Activated CD8-positive, alpha-beta memory T cell treated with anti-CD3 and anti-CD28 coated beads, Interleukin-2, amount 50 U/mL, for 1 hour (primary cell): Measurements from ENCODE around the gene ATP5IF1.

Experiments
- DNase-seq: peaks from one replicate; pipeline ENCODE4 v3.0.0-alpha.2; 2020; ENCODE audit errors: extremely low read depth

The ATP5IF1 gene

DNA sequence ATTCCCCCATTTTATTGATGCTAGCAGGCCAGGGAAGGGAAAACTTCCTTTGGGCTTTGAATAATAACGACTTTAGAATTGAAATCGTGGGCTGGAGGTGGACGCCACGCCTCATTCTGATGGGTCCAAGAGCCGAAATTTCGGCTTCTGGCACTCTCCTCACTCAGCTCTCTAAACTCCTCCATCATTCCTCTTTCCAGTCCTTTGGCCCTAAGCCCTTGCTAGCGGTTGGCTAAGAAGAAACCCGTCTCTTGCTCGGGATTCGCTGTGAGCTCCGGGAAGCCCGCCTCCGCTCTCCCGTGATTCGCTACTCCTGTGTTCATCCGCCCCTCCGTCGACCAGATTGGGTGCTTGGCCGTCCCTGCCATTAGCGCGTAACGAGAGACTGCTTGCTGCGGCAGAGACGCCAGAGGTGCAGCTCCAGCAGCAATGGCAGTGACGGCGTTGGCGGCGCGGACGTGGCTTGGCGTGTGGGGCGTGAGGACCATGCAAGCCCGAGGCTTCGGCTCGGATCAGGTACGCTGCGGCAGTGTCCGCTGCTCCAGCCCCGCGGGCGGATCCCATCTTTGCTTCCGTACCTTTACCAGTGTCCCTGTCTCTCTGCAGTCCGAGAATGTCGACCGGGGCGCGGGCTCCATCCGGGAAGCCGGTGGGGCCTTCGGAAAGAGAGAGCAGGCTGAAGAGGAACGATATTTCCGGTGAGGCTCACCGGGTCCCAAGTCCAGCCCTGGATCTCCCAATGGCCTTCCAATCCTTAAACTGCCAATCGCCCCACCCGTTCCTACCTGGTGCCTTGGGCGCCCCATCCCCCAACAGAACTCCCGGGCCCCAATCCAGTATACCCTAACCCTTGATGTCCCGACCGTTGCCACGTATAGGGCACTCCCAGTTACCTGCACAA, at the start of gene ATP5IF1:
Gene ATP5IF1 (plus strand): TSS at position 370 of the 901 bp plus-strand sequence. CDS start 60 bp downstream, at position 430.
- DNase-seq: peak; percentile 86

DNA sequence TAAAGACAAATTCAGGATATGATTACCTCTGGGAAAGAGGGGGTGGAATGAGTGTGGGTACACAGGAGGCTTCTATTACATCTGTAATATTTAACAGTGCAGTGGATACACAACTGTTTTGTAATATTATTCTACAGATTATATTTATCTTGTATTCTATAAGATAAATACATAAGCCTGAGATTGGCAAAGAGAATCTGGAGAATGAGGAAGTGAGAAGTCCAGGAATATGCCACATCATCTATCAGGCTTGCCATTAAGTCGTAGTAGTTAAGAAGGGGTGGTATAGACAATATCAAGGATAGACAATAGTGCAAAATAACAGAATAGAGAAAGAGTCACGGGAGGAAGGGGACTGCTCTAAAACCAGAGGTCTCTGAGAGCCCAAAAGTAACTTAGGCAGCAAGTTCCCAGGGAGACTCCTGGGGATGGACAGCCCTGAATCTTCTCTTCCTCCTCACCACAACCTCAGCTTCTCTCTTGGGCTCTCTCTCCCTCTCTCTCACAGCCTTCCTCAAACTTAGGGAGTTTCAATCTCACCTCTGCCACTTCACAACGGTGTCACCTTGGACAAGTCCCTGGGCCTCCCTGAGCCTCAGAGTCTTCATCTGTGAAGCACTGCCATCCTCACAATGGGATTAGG, 45.5 kb upstream of the ATP5IF1 start:
- DNase-seq: no peak

DNA sequence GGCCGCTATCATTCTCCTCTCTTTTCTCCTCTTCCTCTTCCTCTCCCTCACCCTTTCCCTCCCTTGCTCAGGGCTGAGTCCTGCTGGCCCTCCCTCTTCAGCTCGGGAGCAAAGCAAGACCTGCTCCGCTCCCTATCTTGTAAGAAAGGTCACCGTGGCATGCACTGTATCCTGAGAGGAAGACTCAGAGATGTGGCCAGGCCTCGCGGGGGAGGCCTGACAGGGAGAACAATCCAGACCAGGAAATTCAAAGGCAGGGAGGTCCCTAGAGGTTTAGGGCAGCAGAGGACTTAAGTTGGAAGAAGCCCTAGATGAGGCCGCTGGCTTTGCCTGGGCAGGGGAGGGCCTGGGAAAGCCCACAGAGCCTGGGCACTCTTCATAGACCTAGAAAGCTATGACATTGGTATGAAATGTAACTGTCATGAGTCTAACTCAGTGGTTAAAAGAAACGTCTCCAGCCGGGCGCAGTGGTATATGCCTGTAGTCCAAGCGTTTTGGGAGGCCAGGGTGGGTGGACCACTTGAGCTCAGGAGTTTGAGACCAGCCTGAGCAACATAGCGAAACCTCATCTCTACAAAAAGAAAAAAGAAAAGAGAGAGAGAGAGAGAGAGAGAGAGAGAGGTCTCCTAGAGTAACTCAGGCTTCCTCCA, 44.8 kb upstream of the ATP5IF1 start:
- DNase-seq: no peak

DNA sequence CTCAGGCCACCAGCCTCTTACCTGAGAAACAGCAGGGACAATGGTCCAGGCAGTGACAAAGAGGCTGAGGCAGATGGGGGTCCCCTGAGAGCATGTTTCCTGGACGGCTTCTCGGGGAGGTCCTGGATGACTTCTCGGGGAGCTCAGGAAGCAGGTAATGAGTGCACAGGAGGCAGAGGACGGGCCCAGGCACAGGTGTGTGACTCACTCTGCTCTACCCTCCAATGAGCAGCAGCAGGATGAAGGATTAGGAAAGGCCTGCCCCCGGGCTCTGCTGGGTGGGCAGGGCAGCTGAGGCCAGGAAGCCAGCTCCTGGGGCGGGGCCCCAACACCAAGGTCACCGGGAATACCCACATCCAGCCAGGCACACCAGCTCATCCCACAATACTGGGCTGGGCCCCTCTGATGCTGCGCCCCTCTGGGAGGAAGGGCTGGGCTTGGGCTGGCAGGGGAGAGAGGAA, 42.2 kb upstream of the ATP5IF1 start:
- no peak for DNase-seq

DNA sequence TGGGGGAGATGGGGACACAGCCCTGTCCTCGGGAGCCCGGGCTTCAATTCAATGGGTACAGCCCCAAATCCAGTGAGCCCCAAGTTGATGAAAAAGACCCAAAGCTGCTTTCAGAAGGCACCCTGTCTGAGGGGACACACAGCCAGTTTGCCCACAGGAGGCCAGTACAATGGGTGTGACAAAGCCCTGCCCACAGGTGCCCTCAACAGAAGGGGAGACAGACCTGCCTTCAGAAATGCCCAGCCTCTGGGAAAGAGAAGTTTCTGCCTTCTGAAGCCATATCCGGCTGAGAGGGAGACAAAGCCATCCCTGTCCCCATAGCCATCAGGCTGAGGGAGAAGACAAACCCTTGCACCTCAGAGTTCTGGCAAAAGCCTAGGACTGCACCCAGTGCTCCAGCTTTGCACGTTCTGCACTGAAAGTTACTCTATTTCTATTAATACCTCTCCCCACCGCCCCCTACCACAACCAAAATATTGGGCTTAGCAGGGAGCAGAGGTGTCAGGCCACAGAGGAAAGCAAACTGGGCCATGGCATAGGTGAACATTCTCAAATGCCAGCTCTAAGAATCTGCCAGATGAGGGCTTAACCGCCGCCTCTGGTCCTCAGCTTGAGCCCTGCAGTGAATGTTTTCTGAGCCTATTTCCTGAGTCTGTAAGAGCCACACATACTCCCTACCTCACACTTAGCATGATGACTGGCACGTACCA, 41.4 kb upstream of the ATP5IF1 start:
- DNase-seq: no peak

DNA sequence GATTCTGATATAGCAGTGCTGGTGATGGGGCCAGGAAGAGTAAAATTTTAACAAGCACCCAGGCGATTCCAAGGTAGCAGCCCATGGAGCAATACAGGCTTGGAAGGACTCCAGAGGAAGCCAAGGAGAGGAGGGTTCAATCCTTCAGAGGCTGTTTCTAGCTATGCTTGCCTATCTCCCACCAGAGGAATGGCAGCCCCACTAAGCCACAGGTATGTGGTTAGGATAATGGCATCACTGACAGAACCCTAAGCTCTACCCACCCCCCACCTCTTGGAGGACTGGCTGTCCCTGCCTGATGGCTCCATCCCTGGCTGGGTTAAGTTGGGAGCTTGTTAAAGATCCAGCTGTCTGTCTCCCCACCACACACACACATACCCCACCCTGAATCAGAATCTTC, 40.1 kb upstream of the ATP5IF1 start:
- no peak for DNase-seq

DNA sequence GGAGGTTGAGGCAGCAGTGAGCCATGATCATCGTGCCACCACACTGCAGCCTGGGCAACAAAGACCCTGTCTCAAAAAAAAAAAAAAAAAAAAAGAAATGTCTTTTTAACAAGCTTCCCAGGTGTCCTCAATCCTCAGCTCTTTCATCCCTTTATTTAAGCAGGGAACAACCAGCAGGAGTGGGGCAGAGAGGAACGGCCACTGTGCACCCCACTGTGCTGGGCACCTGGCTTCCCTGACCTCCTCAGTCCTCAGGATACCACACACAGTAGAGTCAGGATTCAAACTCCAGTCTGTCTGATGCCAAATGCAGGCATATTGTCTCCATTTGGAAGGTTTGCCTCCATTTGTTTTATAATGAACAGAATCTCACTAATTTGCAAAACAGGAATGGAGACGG, 39.6 kb upstream of the ATP5IF1 start:
- no peak for DNase-seq

DNA sequence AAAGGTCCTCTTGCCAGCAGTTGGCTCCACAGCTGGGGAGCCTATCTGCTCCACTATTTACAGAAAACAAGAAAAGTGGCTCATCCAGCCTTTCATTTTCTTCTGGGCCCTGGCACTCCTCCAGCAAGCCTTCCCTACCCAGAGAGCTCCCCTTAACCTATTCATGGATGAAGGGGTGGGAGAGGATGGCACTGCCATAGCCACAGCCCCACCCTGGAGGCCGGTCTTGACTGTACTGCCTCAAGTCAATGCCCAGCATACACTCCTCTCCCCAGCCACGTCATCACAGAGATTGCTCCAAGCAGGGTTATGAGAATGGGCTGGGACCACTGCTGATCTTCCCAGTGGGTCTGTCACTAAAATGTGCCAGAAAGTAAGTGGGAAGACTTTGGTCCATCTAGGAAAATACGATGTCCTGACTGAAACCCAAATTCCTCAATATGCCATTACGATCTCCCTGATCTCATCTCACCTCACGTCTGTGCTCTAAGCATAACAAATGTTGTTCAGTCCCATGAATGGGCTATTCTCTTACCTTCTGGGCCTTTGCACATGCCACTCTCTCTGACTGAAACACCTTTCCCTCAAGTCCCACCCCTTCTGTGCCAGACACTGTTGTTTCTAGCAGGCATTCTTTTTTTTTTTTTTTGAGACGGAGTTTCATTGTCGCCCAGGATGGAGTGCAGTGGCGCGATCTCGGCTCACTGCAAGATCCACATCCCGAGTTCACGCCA, 38.1 kb upstream of the ATP5IF1 start:
- DNase-seq: no peak

DNA sequence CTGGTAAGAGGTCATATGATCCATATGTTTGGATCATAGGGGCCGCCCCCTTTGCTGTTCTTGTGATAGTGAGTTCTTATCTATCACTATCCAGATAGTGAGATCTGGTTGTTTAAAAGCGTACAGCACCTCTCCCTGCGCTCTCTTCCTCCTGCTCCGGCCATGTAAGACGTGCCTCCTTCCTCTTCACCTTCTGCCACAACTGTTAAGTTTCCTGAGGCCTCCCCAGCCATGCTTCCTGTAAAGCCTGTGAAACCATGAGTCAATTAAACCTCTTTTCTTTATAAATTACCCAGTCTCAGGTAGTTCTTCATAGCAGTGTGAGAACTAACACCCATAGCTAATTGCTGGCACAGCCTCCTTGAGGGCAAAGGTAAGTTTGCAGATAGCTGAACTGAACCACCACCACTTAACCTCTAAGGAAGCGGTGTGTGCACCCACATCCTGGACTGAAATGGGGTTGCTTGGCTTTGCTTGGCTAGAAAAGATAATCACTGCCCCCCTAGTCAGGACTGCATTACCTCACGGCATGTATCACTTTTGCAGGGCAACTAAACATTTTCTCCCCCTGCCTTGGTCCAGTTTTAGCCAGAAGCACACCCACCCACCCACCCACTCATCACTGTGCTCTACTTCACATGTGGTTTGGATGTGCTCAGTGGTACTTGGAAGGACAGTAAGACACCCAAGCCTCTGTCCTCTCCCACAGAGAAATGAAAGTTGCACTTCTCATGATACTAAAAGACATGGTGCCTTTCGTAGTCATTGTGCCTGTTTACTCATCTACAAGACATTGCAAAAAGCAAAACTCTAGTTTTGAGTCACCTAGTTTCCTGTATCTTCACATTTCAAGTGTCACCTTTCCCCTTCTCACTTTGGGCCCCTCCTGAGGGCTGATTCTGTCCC, 36.3 kb upstream of the ATP5IF1 start:
- DNase-seq: peak; percentile 1

DNA sequence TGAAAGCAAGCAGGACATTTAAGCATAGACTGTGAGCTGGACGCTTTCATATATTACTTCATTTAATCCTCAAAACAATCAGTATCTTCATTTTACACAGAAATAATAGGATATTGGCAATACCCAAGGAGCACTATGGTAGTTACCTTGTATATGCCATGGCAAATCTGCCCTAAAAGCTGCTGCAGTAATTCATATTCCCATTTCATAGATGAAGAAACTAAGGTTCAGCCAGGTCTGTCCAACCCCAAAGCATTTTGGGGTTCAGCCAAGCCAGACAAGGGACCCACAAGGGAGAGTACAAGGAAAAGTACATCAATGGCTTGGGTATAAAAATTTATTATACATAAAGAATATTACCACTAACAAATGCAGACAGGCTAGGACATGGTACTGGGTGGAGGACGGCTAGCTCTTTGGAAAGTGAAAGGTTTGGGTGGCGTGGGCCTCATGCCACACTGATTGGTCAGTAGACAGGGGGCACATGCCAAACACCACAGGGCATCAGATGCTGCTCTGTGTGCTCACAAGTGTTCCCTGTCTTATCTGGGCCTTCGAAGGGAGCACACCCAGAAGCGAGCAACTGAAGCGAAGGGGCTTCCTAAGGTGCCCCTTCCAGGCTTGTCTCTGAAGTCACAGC, 35.6 kb upstream of the ATP5IF1 start:
- DNase-seq: no peak

DNA sequence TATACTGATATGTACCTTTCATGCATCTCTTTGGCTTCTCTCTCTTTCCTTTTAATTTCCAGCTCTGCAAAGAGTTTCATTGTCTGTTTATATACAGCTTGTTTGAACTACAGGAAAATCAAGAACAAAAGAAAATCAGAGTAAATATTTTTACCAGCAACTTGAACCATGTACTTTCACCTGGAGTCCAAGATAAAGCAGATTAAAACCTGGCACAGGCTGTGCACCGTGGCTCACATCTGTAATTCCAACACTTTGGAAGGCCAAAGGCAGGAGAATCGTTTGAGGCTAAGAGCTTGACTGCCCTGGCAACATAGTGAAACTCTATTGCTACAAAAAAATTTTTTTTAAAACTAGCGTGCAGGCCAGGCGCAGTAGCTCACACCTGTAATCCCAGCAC, 30.7 kb upstream of the ATP5IF1 start:
- no peak for DNase-seq

DNA sequence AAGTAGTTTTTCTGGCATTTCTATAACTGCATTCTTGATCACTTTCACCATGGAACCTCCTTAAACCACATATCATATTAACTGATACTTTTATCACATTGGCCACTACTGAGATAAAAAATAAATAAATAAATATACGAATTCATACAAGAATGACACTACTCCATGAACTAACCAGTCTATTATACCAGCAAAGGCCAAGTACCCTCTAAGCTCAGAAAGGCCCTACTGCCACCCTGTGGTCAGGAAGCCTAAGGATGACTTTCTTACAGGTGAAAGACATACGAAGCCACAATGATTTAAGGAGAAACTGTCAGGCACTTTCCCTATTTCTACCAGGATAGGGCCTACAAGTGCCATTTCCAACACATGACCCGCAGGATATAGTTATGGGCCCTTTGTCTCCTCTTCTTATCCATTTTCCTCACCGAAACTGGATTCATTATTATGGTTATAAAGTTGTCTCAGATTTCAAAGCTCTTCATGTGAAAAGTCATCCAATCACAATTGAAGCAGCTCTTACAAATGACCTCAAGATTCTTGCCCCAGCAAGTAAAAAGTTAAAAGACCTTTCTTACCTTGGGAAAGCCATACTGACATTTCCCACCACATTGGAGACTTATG, 27.0 kb upstream of the ATP5IF1 start:
- DNase-seq: no peak

DNA sequence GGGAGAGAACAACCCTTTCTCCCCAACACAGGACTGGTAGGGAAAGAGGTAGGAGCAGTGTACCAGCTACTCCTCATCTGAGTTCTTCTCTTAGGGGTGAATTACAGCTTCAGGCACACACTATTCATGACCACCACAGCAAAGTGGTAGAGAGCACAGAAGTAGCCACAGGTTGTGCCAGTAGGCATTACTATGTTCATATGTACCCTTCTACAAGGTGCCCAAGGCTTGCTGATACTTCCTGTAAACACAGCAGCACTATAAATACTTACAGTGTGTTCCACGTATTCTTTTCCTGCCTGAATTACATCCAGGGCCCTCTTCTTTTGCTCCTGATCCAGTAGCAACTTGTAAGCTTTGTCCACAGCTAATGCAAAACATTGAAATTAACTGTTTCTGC, 26.2 kb upstream of the ATP5IF1 start:
- no peak for DNase-seq

DNA sequence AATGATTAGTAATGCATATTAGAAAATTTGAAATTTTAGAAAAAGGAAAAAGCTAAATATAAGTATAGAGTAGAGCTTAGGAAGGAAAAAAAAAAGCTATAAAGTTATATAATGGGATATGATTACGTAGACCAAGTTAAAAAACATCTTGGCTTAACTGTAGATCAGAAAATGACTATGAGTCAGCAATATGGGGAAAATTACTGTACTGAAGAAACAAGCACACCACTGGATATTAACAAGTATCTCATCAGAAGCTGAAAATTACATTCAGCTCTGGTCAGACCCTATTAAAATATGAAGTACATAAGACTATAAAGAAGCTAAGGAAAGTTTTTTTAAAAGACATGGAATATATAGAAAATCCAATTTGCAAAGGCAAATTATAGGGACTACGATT, 22.6 kb upstream of the ATP5IF1 start:
- no peak for DNase-seq

DNA sequence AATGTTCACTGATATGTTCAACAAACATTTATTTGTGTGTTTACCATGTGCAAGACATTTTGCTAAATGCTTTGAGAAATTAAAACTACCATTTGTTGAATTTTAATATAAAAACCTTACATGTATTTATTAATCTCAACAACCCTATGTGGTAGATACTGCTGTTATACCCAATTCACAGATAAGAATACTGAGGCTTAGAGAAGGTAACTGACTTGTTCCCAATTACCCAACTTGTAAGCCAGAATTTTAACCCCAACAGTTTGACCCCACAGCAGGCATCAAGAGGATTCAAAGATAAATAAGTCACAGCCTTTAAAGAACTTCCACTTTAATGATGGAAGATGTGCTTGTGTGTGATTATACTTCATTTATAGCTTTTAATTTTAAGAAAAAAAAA, 6.8 kb upstream of the ATP5IF1 start:
- no peak for DNase-seq

DNA sequence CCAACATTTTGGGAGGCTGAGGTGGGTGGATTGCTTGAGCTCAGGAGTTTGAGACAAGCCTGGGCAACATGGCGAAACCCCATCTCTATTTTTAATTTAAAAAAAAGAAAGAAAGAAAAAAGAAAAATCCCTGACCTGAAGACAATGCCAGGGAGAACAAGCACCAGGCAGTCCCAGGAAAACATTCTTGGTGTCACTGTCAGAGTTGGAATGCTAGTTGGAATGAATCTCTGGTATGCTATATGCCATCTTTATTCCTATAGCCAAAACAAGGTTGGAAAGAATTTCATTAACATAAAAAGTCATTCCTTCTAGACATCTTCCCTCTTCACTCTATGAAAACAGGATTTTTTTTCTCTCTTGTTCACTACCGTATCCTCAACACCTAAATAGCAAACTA, 5.9 kb upstream of the ATP5IF1 start:
- no peak for DNase-seq

DNA sequence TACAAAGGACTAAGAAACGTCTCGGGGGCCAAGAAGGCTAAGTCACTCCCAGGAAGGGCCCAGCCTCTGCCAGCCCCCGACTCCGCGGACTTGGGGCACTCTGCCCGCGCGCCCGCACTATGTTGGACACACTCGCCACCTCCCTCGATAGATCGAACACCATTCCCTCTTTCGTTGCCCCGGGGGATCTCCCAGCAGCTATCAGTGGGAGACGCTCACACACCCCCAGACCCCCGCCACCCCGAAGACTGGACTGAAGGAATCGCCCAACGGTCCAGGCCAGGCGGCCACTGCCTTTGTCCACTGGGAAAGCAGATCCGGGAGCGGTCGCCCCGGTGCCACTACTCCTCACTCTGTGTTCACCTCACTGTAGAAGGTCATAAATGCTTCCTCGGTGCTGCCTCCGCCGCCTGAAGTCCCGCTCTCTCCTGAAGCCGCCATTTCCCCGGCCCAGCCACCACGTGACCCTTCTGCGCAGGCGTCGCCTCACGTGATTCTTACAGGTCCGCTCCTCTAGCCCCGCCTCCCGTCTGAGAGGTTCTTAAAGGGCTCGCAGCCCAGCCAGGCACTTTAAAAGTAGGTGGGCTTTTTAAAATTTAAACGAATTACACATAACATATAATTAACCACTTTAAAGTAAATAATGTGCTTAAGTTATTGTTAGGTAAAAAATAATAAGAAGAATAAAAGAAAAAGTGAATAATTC, 3.2 kb upstream of the ATP5IF1 start, which contains the start of gene DNAJC8:
Gene DNAJC8 (minus strand): TSS at position 472 of the 706 bp plus-strand sequence. CDS start 31 bp downstream, at position 441.
- DNase-seq: peak; percentile 92

DNA sequence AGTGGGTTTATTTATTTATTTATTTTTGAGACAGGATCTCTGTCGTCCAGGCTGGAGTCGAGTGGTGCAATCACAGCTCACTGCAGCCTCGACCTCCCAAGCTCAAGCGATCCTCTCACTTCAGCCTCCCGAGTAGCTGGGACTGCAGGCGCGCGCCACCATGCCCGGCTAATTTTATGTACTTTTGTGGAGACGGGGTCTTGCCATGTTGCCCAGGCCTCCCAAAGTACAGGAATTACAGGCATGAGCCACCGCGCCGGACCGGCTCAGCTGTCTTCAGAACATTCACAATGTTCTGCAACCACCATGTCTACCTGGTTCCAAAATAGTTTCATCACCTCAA, 2.7 kb upstream of the ATP5IF1 start:
- no peak for DNase-seq
